Thoracic aorta (tissue), 2 donors: ENCODE results near the gene SMC3. TPM values are rescaled to one million over a fixed set of nuclear protein-coding genes. Genes with fewer than 3 reads are reported as not detected.
A peak's percentile ranks its signal among the peaks of the same experiment; 100 is the strongest.

ENCODE experiments used
- ATAC-seq: fragments of 150-250 bp; one replicate; pipeline ENCODE4 v1.8.0; 2017; ENCODE audit warnings: low read depth; ENCODE audit not compliant: insufficient number of reproducible peaks, low FRiP score
- DNase-seq: peaks from one replicate; pipeline ENCODE4 v3.0.0-alpha.2; 2020; ENCODE audit warnings: low spot score
- H3K27ac ChIP-seq, 2 donors: fragments of 200-600 bp; sonication (generic); 1 replicate in 1 of 2; 2 replicates in 1 of 2; pipeline ENCODE4 v1.5.1; 2016; ENCODE audit warnings: mild to moderate bottlenecking in 2 of 2, moderate library complexity in 2 of 2
- H3K27me3 ChIP-seq: fragments of 200-600 bp; sonication (generic); replicated peaks from 2 replicates; pipeline ENCODE4 v1.6.0; 2016; ENCODE audit warnings: mild to moderate bottlenecking; ENCODE audit not compliant: insufficient read depth
- H3K36me3 ChIP-seq: fragments of 200-600 bp; sonication (generic); one replicate; pipeline ENCODE4 v1.5.1; 2016
- H3K4me1 ChIP-seq, 2 donors: fragments of 200-600 bp; sonication (generic); 1 replicate in 1 of 2; 2 replicates in 1 of 2; pipeline versions ENCODE4 v1.5.1 to v1.6.0; 2016; ENCODE audit warnings: low read depth in 2 of 2, mild to moderate bottlenecking in 1 of 2; ENCODE audit not compliant: control insufficient read depth in 1 of 2
- H3K4me3 ChIP-seq: fragments of 200-600 bp; sonication (generic); 2 replicates; pipeline ENCODE4 v1.5.1; 2016; ENCODE audit warnings: mild to moderate bottlenecking
- H3K9me3 ChIP-seq: fragments of 200-600 bp; sonication (generic); 2 replicates; pipeline ENCODE4 v1.5.1; 2016
- CTCF ChIP-seq: fragments of 200-600 bp; sonication (generic); IDR thresholded peaks from one replicate; pipeline ENCODE4 v1.5.1; 2019; ENCODE audit warnings: antibody characterized with exemption
- total RNA-seq, 2 donors: library from RNA; depleted of rRNA; stranded (reverse); fragments of >200 nt; gene quantifications; one replicate each; pipeline versions ENCODE4 v1.1.0 to v1.2.3, GENCODE V29; 2016

SMC3 gene
- total RNA-seq, 2 donors from 2014 or later: 19.8 to 32.7 TPM

DNA sequence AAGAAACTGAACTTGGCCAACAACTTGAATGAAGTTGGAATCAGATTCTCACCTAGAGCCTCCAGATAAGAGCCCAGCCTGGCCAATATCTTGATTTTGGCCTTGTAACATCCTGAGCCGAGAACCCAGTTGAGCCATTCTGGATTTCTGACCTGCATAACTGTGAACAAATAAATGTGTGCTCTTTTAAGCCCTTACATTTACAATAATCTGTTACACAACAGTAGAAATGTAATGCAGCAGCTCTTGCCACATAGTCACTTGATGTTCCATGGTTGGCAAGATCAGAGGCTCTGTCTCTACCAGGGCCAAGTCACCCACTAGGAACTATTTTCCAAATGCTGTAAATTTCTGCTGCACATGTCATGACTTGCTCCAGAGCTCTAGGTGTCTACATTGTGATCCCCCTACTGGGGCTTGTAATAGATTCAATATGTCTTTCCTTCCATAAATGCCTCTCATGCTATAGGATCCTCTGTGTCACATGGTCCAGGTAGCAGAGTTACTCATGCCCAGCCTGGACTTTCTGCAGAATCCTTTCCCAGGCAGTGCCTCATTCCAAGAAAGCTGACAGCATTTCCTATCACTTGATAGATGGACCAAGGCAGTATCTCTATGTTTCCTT is 65.2 kb downstream of the SMC3 start:
- no peaks in the 10 kb centered on the region for H3K9me3 ChIP-seq
- no peak for TF ChIP-seq CTCF
- H3K27ac ChIP-seq: peak overlapping the region; percentile 3 to 16
- no peaks in the 10 kb centered on the region for H3K27me3 ChIP-seq
- ATAC-seq (no peak), DNase-seq (no peak)
- H3K4me1 ChIP-seq: peaks cover 29 to 50% of the 10 kb centered on the region in 2 donors
- no peaks in the 10 kb centered on the region for H3K36me3 ChIP-seq
- H3K4me3 ChIP-seq: no peak overlapping the region

DNA sequence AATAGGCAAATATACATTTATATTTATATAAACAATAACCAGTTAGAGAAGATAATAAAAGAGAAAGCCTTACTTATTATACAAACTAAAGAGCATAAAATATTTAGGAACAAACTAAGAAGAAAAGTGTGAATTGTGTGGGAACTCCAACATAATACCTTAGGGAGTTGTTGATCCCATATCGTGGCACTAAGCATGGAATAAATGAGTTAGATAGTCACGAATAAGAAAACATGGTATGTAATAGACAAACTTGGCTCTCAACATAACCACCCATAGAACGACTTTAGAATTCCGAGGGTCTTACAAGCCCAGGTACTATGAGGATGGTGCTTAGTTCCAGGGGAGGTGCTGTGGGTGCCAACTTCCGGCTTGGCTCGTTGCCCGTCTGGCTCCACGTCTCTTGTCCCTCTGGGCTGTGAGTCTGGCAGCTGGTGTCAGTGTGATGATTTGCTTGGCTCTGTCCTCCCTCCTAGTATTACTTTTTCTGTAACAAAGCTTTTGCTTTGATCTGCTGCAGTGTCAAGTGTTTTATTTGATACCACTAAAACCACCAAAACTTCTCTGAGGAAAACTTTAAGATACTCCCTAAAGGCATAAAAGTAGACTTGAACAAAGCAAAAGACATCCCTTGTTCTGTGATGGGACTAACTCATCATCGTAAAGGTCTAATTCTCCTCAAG is 67.2 kb downstream of the SMC3 start:
- Histone ChIP-seq H3K27ac (peak overlapping the region in 1 of 2 donors; percentile 68), H3K4me3 (peak overlapping the region; percentile 14)

DNA sequence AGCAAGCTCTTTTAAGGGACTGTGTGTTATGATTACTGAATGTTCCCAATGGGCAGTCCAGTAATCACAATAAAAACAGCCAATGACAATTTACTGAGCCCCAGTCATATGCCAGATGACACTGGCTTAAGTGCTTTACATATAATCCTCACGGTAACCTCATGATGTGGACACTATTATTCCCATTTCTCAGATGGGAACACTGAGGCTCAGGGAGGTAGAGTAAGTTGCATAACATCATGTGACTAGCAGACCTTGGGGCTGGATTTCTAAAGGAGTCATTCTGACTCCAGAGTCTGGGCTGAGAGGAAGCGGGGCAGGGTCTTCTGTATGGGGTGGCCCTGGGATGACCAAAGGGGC is 69.1 kb downstream of the SMC3 start:
- Histone ChIP-seq H3K4me3 (no peak overlapping the region), H3K27me3 (no peaks in the 10 kb centered on the region), H3K36me3 (no peaks in the 10 kb centered on the region), H3K27ac (peak overlapping the region; percentile 68 to 77), H3K9me3 (no peaks in the 10 kb centered on the region), H3K4me1 (peaks cover 17 to 44% of the 10 kb centered on the region in 2 donors)
- DNase-seq (no peak), ATAC-seq (no peak)
- no peak for TF ChIP-seq CTCF

More for the DNA sequence above, 67.2 kb downstream of the SMC3 start:
- Histone ChIP-seq H3K9me3 (no peaks in the 10 kb centered on the region), H3K27me3 (no peaks in the 10 kb centered on the region), H3K4me1 (peaks cover 24 to 52% of the 10 kb centered on the region in 2 donors), H3K36me3 (no peaks in the 10 kb centered on the region)
- ATAC-seq (no peak), DNase-seq (no peak)
- no peak for TF ChIP-seq CTCF

- no peaks in the 10 kb centered on the region for H3K36me3 ChIP-seq
- H3K4me3 ChIP-seq: no peak overlapping the region
- H3K4me1 ChIP-seq: peaks cover 17 to 44% of the 10 kb centered on the region in 2 donors
- DNase-seq (no peak), ATAC-seq (no peak)
- H3K27ac ChIP-seq: peak overlapping the region; percentile 68 to 77
- no peaks in the 10 kb centered on the region for H3K9me3 ChIP-seq
- H3K27me3 ChIP-seq: no peaks in the 10 kb centered on the region
- no peak for TF ChIP-seq CTCF
Measured at GRCh38 chr10:110636932-110637557, 69.5 kb downstream of the SMC3 start.

GRCh38 chr10:110637558-110638053 is 70.1 kb downstream of the SMC3 start:
- Histone ChIP-seq H3K9me3 (no peaks in the 10 kb centered on the region), H3K4me1 (peaks cover 17 to 40% of the 10 kb centered on the region in 2 donors), H3K27me3 (no peaks in the 10 kb centered on the region), H3K27ac (peak overlapping the region; percentile 68 to 77), H3K4me3 (no peak overlapping the region), H3K36me3 (no peaks in the 10 kb centered on the region)
- no peak for TF ChIP-seq CTCF
- DNase-seq (no peak), ATAC-seq (no peak)
